ENCODE data around the gene SCGB1C1. TPM values are rescaled to one million over a fixed set of nuclear protein-coding genes. Genes with fewer than 3 reads are reported as not detected.

Gene SCGB1C1
- total and polyA plus RNA-seq, 2 donors (not counting 1 experiment from before 2014, with no cell fraction given), result not detected

- intact Hi-C loops (cut with micrococcal nuclease), result no loop called here
- H3K9me3 Mint-ChIP-seq (ENCODE audit: insufficient read depth), result no peaks in the 10 kb centered on the region
- ATAC-seq (ENCODE audit: low read depth) (no peak), DNase-seq (no peak)
- Histone ChIP-seq H3K36me3 (replicated peaks in 1 of 2; ENCODE audit: control extremely low read depth in 1 of 2, control insufficient read depth in 1 of 2, extremely low read depth in 1 of 2, insufficient read depth in 2 of 2, low read length in 1 of 2) (peaks cover 0 to 60% of the 10 kb centered on the region in 2 experiments), H3K79me2 (ENCODE audit: control insufficient read depth, insufficient read depth, low read length) (peaks cover 26% of the 10 kb centered on the region), H3K4me1 (ENCODE audit: control insufficient read depth in 2 of 2, insufficient read depth in 2 of 2, low read length in 2 of 2) (peaks cover 12 to 25% of the 10 kb centered on the region in 2 donors), H2AFZ (ENCODE audit: insufficient read depth, low read depth, low read length, poor library complexity, severe bottlenecking) (no peak overlapping the region), H3K4me3 (ENCODE audit: control extremely low read depth in 1 of 5, extremely low read depth in 1 of 5, insufficient read depth in 1 of 5, low read depth in 2 of 5, low read length in 4 of 5) (no peak overlapping the region), H3K9me3 (ENCODE audit: control extremely low read depth in 1 of 3, control insufficient read depth in 2 of 3, insufficient read depth in 1 of 3, low read length in 2 of 3) (no peaks in the 10 kb centered on the region), H3K9ac (ENCODE audit: low read length) (no peak overlapping the region), H4K20me1 (ENCODE audit: control insufficient read depth, insufficient read depth, low read length, poor library complexity, severe bottlenecking) (peaks cover 43% of the 10 kb centered on the region), H3K27ac (ENCODE audit: low read length in 2 of 2) (no peak overlapping the region), H3K27me3 (replicated peaks in 1 of 4; ENCODE audit: control extremely low read depth in 1 of 4, control insufficient read depth in 3 of 4, insufficient read depth in 4 of 4, low read length in 3 of 4) (no peaks in the 10 kb centered on the region), H3K4me2 (replicated peaks; ENCODE audit: low read depth, low read length, poor library complexity, severe bottlenecking) (no peak overlapping the region)
- TF ChIP-seq, protein P1, sequence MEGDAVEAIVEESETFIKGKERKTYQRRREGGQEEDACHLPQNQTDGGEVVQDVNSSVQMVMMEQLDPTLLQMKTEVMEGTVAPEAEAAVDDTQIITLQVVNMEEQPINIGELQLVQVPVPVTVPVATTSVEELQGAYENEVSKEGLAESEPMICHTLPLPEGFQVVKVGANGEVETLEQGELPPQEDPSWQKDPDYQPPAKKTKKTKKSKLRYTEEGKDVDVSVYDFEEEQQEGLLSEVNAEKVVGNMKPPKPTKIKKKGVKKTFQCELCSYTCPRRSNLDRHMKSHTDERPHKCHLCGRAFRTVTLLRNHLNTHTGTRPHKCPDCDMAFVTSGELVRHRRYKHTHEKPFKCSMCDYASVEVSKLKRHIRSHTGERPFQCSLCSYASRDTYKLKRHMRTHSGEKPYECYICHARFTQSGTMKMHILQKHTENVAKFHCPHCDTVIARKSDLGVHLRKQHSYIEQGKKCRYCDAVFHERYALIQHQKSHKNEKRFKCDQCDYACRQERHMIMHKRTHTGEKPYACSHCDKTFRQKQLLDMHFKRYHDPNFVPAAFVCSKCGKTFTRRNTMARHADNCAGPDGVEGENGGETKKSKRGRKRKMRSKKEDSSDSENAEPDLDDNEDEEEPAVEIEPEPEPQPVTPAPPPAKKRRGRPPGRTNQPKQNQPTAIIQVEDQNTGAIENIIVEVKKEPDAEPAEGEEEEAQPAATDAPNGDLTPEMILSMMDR (IDR thresholded peaks at IDR 0.05), result no peak
- TF ChIP-seq EZH2 (IDR thresholded peaks at IDR 0.05; ENCODE audit: borderline replicate concordance, insufficient read depth, low read depth, low read length, poor library complexity, severe bottlenecking), result no peak
- POLR2A ChIA-PET, result interaction anchor here (0.5 kb wide), 1 partner anchor 95 kb away, joined by 3 read pairs; the partner anchor contains the start of gene IFITM2
- H3K4me1 Mint-ChIP-seq, result peaks cover 20% of the 10 kb centered on the region
- 98% methylated on average over 12 of the region's 17 CpGs for WGBS (ENCODE audit: insufficient coverage)
- no peak overlapping the region for H3K4me3 Mint-ChIP-seq
- no peak overlapping the region for H3K27ac Mint-ChIP-seq
- H3K27me3 Mint-ChIP-seq, result no peaks in the 10 kb centered on the region
- CTCF ChIA-PET, result interaction anchor here (0.7 to 1.3 kb wide), 2 partner anchors 38 to 151 kb away, joined by 3 to 6 read pairs; no protein-coding TSS in a partner anchor
These were observed 19.5 kb downstream of the SCGB1C1 start for GRCh38 chr11:212150-213100.

GRCh38 chr11:213111-213510, 20.2 kb downstream of the SCGB1C1 start:
- WGBS (ENCODE audit: insufficient coverage), result 96% methylated on average over 3 of the region's 4 CpGs
- Histone ChIP-seq H3K4me1 (ENCODE audit: control insufficient read depth in 2 of 2, insufficient read depth in 2 of 2, low read length in 2 of 2) (peaks cover 12 to 22% of the 10 kb centered on the region in 2 donors), H3K36me3 (replicated peaks in 1 of 2; ENCODE audit: control extremely low read depth in 1 of 2, control insufficient read depth in 1 of 2, extremely low read depth in 1 of 2, insufficient read depth in 2 of 2, low read length in 1 of 2) (peaks cover 0 to 61% of the 10 kb centered on the region in 2 experiments), H3K9me3 (ENCODE audit: control extremely low read depth in 1 of 3, control insufficient read depth in 2 of 3, insufficient read depth in 1 of 3, low read length in 2 of 3) (no peaks in the 10 kb centered on the region), H2AFZ (ENCODE audit: insufficient read depth, low read depth, low read length, poor library complexity, severe bottlenecking) (no peak overlapping the region), H3K4me3 (ENCODE audit: control extremely low read depth in 1 of 5, extremely low read depth in 1 of 5, insufficient read depth in 1 of 5, low read depth in 2 of 5, low read length in 4 of 5) (no peak overlapping the region), H3K9ac (ENCODE audit: low read length) (no peak overlapping the region), H4K20me1 (ENCODE audit: control insufficient read depth, insufficient read depth, low read length, poor library complexity, severe bottlenecking) (peaks cover 43% of the 10 kb centered on the region), H3K27me3 (replicated peaks in 1 of 4; ENCODE audit: control extremely low read depth in 1 of 4, control insufficient read depth in 3 of 4, insufficient read depth in 4 of 4, low read length in 3 of 4) (no peaks in the 10 kb centered on the region), H3K4me2 (replicated peaks; ENCODE audit: low read depth, low read length, poor library complexity, severe bottlenecking) (no peak overlapping the region), H3K27ac (ENCODE audit: low read length in 2 of 2) (no peak overlapping the region), H3K79me2 (ENCODE audit: control insufficient read depth, insufficient read depth, low read length) (peaks cover 26% of the 10 kb centered on the region)
- no peak overlapping the region for H3K27ac Mint-ChIP-seq
- intact Hi-C loops (cut with micrococcal nuclease), result no loop called here
- POLR2A ChIA-PET, result no interaction called here
- DNase-seq (no peak), ATAC-seq (ENCODE audit: low read depth) (no peak)
- H3K9me3 Mint-ChIP-seq (ENCODE audit: insufficient read depth), result no peaks in the 10 kb centered on the region
- CTCF ChIA-PET, result no interaction called here
- no peak for TF ChIP-seq EZH2 (IDR thresholded peaks at IDR 0.05; ENCODE audit: borderline replicate concordance, insufficient read depth, low read depth, low read length, poor library complexity, severe bottlenecking)
- TF ChIP-seq, protein P1 (IDR thresholded peaks at IDR 0.05), result no peak
- H3K4me1 Mint-ChIP-seq, result peaks cover 17% of the 10 kb centered on the region
- no peaks in the 10 kb centered on the region for H3K27me3 Mint-ChIP-seq
- H3K4me3 Mint-ChIP-seq, result no peak overlapping the region
